K562 (cell line): ENCODE results near the gene HMGXB3. TPM values are rescaled to one million over a fixed set of nuclear protein-coding genes. Genes with fewer than 3 reads are reported as not detected.

ENCODE experiments used
- ATAC-seq: fragments of 200-7000 bp; cut with Tn5 transposase; 3 replicates; pipeline ENCODE4 v1.9.1; 2020; ENCODE audit warnings: moderate library complexity
- BruUV-seq: library from RNA; stranded (reverse); fragments of 400-500 nt; replicated peaks from 2 replicates; lab custom pipeline; 2021; lab: Mats Ljungman, UMichigan
- CTCF ChIA-PET: fragments of 300-600 bp; formaldehyde crosslinking; extraction: SDS; loops from one replicate; lab custom pipeline; 2021; ENCODE audit warnings: low intra/inter-chr PET ratio; lab: Yijun Ruan, JAX
- POLR2A ChIA-PET: fragments of 300-600, 350-650 bp; sonication (Branson Sonifier 250); formaldehyde crosslinking; extraction: SDS; loops from one replicate; lab custom pipeline; 2021; ENCODE audit warnings: antibody characterized with exemption, inconsistent platforms; lab: Yijun Ruan, JAX
- DNase-seq, 4 experiments: peaks; one replicate each; pipeline versions ENCODE4 v3.0.0 to v3.0.0-alpha.2; 2011 to 2018; ENCODE audit warnings: low spot score in 3 of 4, mixed read lengths in 3 of 4; ENCODE audit errors: extremely low read depth in 1 of 4
- FAIRE-seq: peaks from 2 replicates; lab custom pipeline; 2011; peaks lifted over from hg19 to GRCh38; lab: Jason Lieb, UNC
- H2AFZ ChIP-seq: 2 replicates; pipeline ENCODE4 v1.6.0; 2011; ENCODE audit warnings: low read depth, low read length, control low read depth, inconsistent platforms
- H3K27ac ChIP-seq: fragments of 200-600 bp; 3 replicates; pipeline ENCODE4 v1.8.0; 2011; ENCODE audit warnings: low read depth, mild to moderate bottlenecking, control low read depth, inconsistent platforms, low read length, moderate library complexity, mixed read lengths; ENCODE audit errors: extremely low read depth
- H3K27me3 ChIP-seq, 2 experiments: fragments of 300-600 bp in 1 of 2; 2 replicates in 1 of 2; 3 replicates in 1 of 2; pipeline versions ENCODE4 v1.6.0 to v1.8.0; 2011; ENCODE audit warnings: inconsistent platforms in 2 of 2, low read length in 2 of 2, mild to moderate bottlenecking in 1 of 2, mixed read lengths in 1 of 2, moderate library complexity in 1 of 2; ENCODE audit not compliant: control insufficient read depth in 2 of 2, insufficient read depth in 2 of 2
- H3K36me3 ChIP-seq: fragments of 300-600 bp; 3 replicates; pipeline ENCODE4 v1.8.0; 2011; ENCODE audit warnings: mild to moderate bottlenecking, low read length, inconsistent platforms; ENCODE audit not compliant: control insufficient read depth, insufficient read depth
- H3K4me1 ChIP-seq, 2 experiments: fragments of 200-600 bp in 1 of 2; replicated peaks in 1 of 2; 2 replicates in 1 of 2; 3 replicates in 1 of 2; pipeline versions ENCODE4 v1.5.1 to v1.8.0; 2011; ENCODE audit warnings: inconsistent platforms in 2 of 2, low read length in 2 of 2, mild to moderate bottlenecking in 1 of 2, mixed read lengths in 1 of 2, moderate library complexity in 1 of 2; ENCODE audit not compliant: control insufficient read depth in 2 of 2, insufficient read depth in 2 of 2
- H3K4me2 ChIP-seq: 2 replicates; pipeline ENCODE4 v1.6.1; 2011; ENCODE audit warnings: low read length, control low read depth, inconsistent platforms, mixed read lengths; ENCODE audit not compliant: insufficient read depth
- H3K4me3 ChIP-seq: fragments of 200-600 bp; sonication (generic), shearing (Covaris generic); 2 replicates; pipeline ENCODE4 v1.5.1; 2016; ENCODE audit warnings: control low read depth, inconsistent platforms
- H3K79me2 ChIP-seq: fragments of 200-600 bp; 3 replicates; pipeline ENCODE4 v1.8.0; 2011; ENCODE audit warnings: low read length, inconsistent platforms; ENCODE audit not compliant: control insufficient read depth, insufficient read depth
- H3K9ac ChIP-seq, 2 experiments: 2 replicates each; pipeline versions ENCODE4 v1.6.0 to v1.6.1; 2011; ENCODE audit warnings: low read depth in 2 of 2, low read length in 2 of 2, control low read depth in 1 of 2, inconsistent platforms in 1 of 2, mild to moderate bottlenecking in 1 of 2, mixed read lengths in 1 of 2; ENCODE audit not compliant: insufficient read depth in 1 of 2
- H3K9me1 ChIP-seq: one replicate; pipeline ENCODE4 v1.6.0; 2011; ENCODE audit warnings: inconsistent platforms, mild to moderate bottlenecking, low read length, moderate library complexity; ENCODE audit not compliant: control insufficient read depth, insufficient read depth
- H3K9me3 ChIP-seq: replicated peaks from 2 replicates; pipeline ENCODE4 v1.5.1; 2011; ENCODE audit warnings: low read depth, low read length, inconsistent platforms; ENCODE audit not compliant: control insufficient read depth, insufficient read depth
- H4K20me1 ChIP-seq: replicated peaks from 2 replicates; pipeline ENCODE4 v1.6.1; 2011; ENCODE audit warnings: low read length, inconsistent platforms, mixed read lengths; ENCODE audit not compliant: control insufficient read depth, insufficient read depth
- ADNP ChIP-seq: fragments of 200-800 bp; sonication (Bioruptor generic); IDR thresholded peaks from 2 replicates; pipeline ENCODE4 v1.6.1; 2016; ENCODE audit warnings: missing genetic modification characterization, missing compliant biosample characterization
- CBX8 ChIP-seq: fragments of 200-600 bp; sonication (generic); IDR thresholded peaks from 2 replicates; pipeline ENCODE4 v1.6.1; 2012; ENCODE audit warnings: borderline replicate concordance, mixed run types, low read depth, mild to moderate bottlenecking, moderate library complexity, mixed read lengths, low read length, control low read depth, inconsistent platforms; ENCODE audit not compliant: poor library complexity, severe bottlenecking; ENCODE audit errors: extremely low read depth
- DNMT1 ChIP-seq: fragments of 450-650 bp; IDR thresholded peaks from 2 replicates; pipeline ENCODE4 v1.6.1; 2016; ENCODE audit warnings: antibody characterized with exemption, mild to moderate bottlenecking
- KAT2B ChIP-seq: IDR thresholded peaks from one replicate; pipeline ENCODE4 v1.6.1; 2012; ENCODE audit warnings: low read depth, mild to moderate bottlenecking, control low read depth, inconsistent platforms, low read length, moderate library complexity
- PML ChIP-seq: IDR thresholded peaks from 2 replicates; pipeline ENCODE4 v1.6.1; 2012; ENCODE audit warnings: low read length, inconsistent platforms
- SRSF1 ChIP-seq: fragments of 200-400 bp; formaldehyde crosslinking; IDR thresholded peaks from 2 replicates; pipeline ENCODE4 v1.6.1; 2017; ENCODE audit warnings: mild to moderate bottlenecking, low read depth, low read length, moderate library complexity
- ZNF133 ChIP-seq: fragments of 250-450 bp; sonication (Bioruptor Pico); IDR thresholded peaks from 2 replicates; pipeline ENCODE4 v1.4.0; 2020; ENCODE audit warnings: mild to moderate bottlenecking
- ZNF232 ChIP-seq: sonication (generic); formaldehyde crosslinking; IDR thresholded peaks from 2 replicates; pipeline ENCODE4 v1.8.0; 2022; ENCODE audit warnings: mild to moderate bottlenecking, missing genetic modification reagents
- ZNF263 ChIP-seq: sonication (generic); formaldehyde crosslinking; IDR thresholded peaks from 2 replicates; pipeline ENCODE4 v1.8.0; 2022; ENCODE audit warnings: mild to moderate bottlenecking, missing genetic modification reagents, borderline replicate concordance
- WGBS: fragments of 100-300 bp; shearing (Covaris generic); methylation state at CpG from one replicate; pipeline ENCODE4 v1.1.6; 2016; ENCODE audit warnings: low coverage, mixed read lengths; ENCODE audit not compliant: insufficient coverage; ENCODE audit errors: missing lambda C conversion rate; 5-methylcytosine and 5-hydroxymethylcytosine counted together
- in situ Hi-C: fragments of 300-500 bp; cut with MboI; formaldehyde crosslinking; loops from 4 replicates; pipeline ENCODE4 v1.15.0; 2018; ENCODE audit warnings: inconsistent platforms, mixed read lengths
- intact Hi-C: fragments of 100-400 bp; cut with micrococcal nuclease; formaldehyde crosslinking; loops from 2 replicates; pipeline ENCODE4 v1.14.2; 2022
- polyA plus RNA-seq, 8 experiments: library from polyadenylated mRNA; depleted of rRNA in 4 of 8; stranded (reverse) in 5 of 8; unstranded in 3 of 8; fragments of >200 nt; fragmentation: Nextera tagmentation in 2 of 8; fragmentation: Illumina TruSeq in 1 of 8; extraction: Ambion mirVana in 2 of 8; extraction: Trizol in 1 of 8; gene quantifications; 2 replicates each; pipeline versions ENCODE4 v1.2.1 to v1.2.3, GENCODE V29; 2011 to 2014; ENCODE audit warnings: inconsistent platforms in 1 of 8, missing spikeins in 1 of 8
- total RNA-seq, 7 experiments: library from RNA; depleted of rRNA in 6 of 7; stranded (reverse); fragments of >200 nt in 6 of 7; fragmentation: Illumina TruSeq in 2 of 7; extraction: Trizol in 2 of 7; gene quantifications; 2 replicates each; pipeline versions ENCODE4 v1.2.1 to v1.2.3, GENCODE V29; 2011 to 2021; ENCODE audit warnings: low replicate concordance in 1 of 7
- TF ChIP-seq, protein P1 (sequence below): fragments of 200-800 bp; sonication (Bioruptor generic); IDR thresholded peaks from 2 replicates; pipeline ENCODE4 v1.6.1; 2016; ENCODE audit warnings: missing genetic modification characterization, missing compliant biosample characterization
- TF ChIP-seq, protein P2 (sequence below): sonication (generic); formaldehyde crosslinking; IDR thresholded peaks from 2 replicates; pipeline ENCODE4 v1.8.0; 2022; ENCODE audit warnings: missing genetic modification reagents, mild to moderate bottlenecking, moderate library complexity, borderline replicate concordance

HMGXB3 gene
- total and polyA plus RNA-seq, 9 of the 15 experiments (the other 6 are each of a cell fraction or from before 2014, with no cell fraction given) = 1.8 to 44.1 (median 32.2) TPM

DNA sequence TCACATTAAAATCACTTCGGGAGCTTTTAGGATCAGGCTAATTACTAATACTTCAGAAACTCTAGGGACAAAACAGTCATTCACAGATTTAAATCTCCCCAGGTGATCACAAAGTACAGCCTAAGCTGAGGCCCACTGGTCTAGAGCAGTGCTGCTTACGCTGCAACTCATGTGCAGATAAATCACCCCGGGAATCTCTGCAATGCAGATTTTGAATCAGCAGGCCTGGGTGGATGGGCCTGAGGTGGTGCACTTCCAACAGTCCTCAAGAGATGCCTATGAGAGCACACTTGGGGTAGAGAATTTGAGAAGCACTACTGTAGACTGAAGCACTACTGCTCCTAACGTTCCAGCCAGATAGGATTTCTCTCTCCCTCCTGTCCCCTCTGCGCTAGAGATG is 57.5 kb downstream of the HMGXB3 start (continued):
- TF ChIP-seq, protein P1, sequence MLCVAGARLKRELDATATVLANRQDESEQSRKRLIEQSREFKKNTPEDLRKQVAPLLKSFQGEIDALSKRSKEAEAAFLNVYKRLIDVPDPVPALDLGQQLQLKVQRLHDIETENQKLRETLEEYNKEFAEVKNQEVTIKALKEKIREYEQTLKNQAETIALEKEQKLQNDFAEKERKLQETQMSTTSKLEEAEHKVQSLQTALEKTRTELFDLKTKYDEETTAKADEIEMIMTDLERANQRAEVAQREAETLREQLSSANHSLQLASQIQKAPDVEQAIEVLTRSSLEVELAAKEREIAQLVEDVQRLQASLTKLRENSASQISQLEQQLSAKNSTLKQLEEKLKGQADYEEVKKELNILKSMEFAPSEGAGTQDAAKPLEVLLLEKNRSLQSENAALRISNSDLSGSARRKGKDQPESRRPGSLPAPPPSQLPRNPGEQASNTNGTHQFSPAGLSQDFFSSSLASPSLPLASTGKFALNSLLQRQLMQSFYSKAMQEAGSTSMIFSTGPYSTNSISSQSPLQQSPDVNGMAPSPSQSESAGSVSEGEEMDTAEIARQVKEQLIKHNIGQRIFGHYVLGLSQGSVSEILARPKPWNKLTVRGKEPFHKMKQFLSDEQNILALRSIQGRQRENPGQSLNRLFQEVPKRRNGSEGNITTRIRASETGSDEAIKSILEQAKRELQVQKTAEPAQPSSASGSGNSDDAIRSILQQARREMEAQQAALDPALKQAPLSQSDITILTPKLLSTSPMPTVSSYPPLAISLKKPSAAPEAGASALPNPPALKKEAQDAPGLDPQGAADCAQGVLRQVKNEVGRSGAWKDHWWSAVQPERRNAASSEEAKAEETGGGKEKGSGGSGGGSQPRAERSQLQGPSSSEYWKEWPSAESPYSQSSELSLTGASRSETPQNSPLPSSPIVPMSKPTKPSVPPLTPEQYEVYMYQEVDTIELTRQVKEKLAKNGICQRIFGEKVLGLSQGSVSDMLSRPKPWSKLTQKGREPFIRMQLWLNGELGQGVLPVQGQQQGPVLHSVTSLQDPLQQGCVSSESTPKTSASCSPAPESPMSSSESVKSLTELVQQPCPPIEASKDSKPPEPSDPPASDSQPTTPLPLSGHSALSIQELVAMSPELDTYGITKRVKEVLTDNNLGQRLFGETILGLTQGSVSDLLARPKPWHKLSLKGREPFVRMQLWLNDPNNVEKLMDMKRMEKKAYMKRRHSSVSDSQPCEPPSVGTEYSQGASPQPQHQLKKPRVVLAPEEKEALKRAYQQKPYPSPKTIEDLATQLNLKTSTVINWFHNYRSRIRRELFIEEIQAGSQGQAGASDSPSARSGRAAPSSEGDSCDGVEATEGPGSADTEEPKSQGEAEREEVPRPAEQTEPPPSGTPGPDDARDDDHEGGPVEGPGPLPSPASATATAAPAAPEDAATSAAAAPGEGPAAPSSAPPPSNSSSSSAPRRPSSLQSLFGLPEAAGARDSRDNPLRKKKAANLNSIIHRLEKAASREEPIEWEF (CRISPR knock-in tag) = no peak
- TF ChIP-seq ZNF232 (CRISPR knock-in tag) (no peak), CBX8 (no peak)

DNA sequence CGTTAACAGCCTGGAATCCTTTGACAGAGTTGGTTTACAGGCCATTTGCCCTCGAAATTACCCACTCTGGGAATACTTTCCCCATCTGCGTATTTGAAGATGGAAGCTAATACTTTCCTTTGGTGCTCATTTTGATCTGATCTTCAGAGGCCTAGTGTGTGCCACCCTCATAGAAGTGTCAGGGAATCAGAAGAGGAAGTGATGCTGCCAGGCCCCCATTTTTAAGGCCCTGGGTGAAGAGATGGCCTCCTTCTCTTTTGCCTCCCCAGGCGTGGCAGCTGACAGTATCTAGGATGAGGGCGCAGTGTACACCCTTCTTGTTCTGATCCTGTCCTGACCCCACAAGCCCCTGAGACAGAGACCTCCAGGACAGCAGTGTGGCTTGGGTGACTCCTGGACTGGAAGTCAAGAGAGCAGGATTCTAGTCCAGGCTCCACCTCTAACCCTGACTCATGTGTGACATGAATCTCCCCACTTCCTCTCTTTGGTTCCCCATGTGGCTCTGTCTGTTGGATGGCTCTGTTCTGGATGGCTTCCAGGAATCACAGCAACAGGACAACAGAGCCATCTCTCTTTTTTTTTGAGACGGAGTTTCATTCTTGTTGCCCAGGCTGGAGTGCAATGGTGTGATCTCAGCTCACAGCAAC is 58.1 kb downstream of the HMGXB3 start:
- DNase-seq = peak; percentile 34 to 70 (median 50)
- Histone ChIP-seq H4K20me1 (no peaks in the 10 kb centered on the region; the same call in 1 of the 2 replicates), H3K36me3 (peaks cover 19% of the 10 kb centered on the region; the same call in 2 of the 3 replicates), H3K79me2 (no peaks in the 10 kb centered on the region), H3K9me1 (peaks cover 2% of the 10 kb centered on the region), H3K4me3 (no peak overlapping the region), H3K27me3 (peaks cover 2 to 16% of the 10 kb centered on the region in 2 experiments; a peak in 4 of 5 replicates), H3K9me3 (no peaks in the 10 kb centered on the region), H3K4me1 (peaks cover 10 to 14% of the 10 kb centered on the region in 2 experiments; a peak in 4 of 5 replicates), H3K9ac (no peak overlapping the region), H2AFZ (peak overlapping the region; percentile 52; the same call in 1 of the 2 replicates), H3K4me2 (no peak overlapping the region), H3K27ac (no peak overlapping the region)
- FAIRE-seq = peak; percentile 83
- in situ Hi-C loops (no loop called here), intact Hi-C loops (no loop called here)
- CTCF ChIA-PET = no interaction called here
- BruUV-seq = no TSS peak
- POLR2A ChIA-PET = interaction anchor here (0.9 kb wide), 1 partner anchor 11 kb away, joined by 3 read pairs; no protein-coding TSS in a partner anchor
- ATAC-seq = peak; percentile 73
- WGBS = 43% methylated on average over 6 of the region's 6 CpGs
- no peak for TF ChIP-seq ZNF133 (CRISPR knock-in tag)
- TF ChIP-seq KAT2B = no peak
- no peak for TF ChIP-seq PML
- no peak for TF ChIP-seq SRSF1
- TF ChIP-seq, protein P2, sequence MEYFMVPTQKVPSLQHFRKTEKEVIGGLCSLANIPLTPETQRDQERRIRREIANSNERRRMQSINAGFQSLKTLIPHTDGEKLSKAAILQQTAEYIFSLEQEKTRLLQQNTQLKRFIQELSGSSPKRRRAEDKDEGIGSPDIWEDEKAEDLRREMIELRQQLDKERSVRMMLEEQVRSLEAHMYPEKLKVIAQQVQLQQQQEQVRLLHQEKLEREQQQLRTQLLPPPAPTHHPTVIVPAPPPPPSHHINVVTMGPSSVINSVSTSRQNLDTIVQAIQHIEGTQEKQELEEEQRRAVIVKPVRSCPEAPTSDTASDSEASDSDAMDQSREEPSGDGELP (CRISPR knock-in tag) = no peak; the same call in 1 of the 2 replicates
- peak; percentile 20; the same call in 1 of the 2 replicates for TF ChIP-seq ZNF263 (CRISPR knock-in tag)
- TF ChIP-seq ADNP (tag) = no peak
- no peak for TF ChIP-seq DNMT1
